IMR-90 (cell line): ENCODE results near the gene NPHP4. TPM values are rescaled to one million over a fixed set of nuclear protein-coding genes. Genes with fewer than 3 reads are reported as not detected.

ENCODE experiments used
- ATAC-seq: fragments of 200-7000 bp; cut with Tn5 transposase; 2 replicates; pipeline ENCODE4 v1.9.1; 2020; ENCODE audit warnings: low read depth, mild to moderate bottlenecking, moderate library complexity
- BruUV-seq: library from RNA; stranded (reverse); fragments of 400-500 nt; replicated peaks from 2 replicates; lab custom pipeline; 2021; lab: Mats Ljungman, UMichigan
- CTCF ChIA-PET: fragments of 300-600 bp; formaldehyde crosslinking; extraction: SDS; loops from one replicate; lab custom pipeline; 2021; ENCODE audit warnings: antibody characterized with exemption; lab: Yijun Ruan, JAX
- POLR2A ChIA-PET: fragments of 300-600 bp; sonication (Branson Sonifier 250); formaldehyde crosslinking; loops from one replicate; lab custom pipeline; 2022; ENCODE audit warnings: antibody characterized with exemption; ENCODE audit not compliant: unreplicated experiment; lab: Charles Lee
- DNase-seq: peaks from one replicate; pipeline ENCODE4 v3.0.0; 2013
- H2AFZ ChIP-seq: replicated peaks from 2 replicates; pipeline ENCODE3; 2013; ENCODE audit warnings: low read length, mild to moderate bottlenecking; ENCODE audit not compliant: poor library complexity
- H2AK5ac ChIP-seq: 2 replicates; pipeline ENCODE4 v1.6.1; 2013; ENCODE audit warnings: low read depth, low read length, inconsistent platforms
- H2AK9ac ChIP-seq: replicated peaks from 2 replicates; pipeline ENCODE3; 2013; ENCODE audit warnings: mild to moderate bottlenecking, low read depth, low read length, moderate library complexity; ENCODE audit not compliant: poor library complexity
- H2BK120ac ChIP-seq: 2 replicates; pipeline ENCODE4 v1.6.1; 2013; ENCODE audit warnings: low read depth, low read length, inconsistent platforms
- H2BK15ac ChIP-seq: 3 replicates; pipeline ENCODE4 v1.6.1; 2013; ENCODE audit warnings: low read depth, low read length, inconsistent platforms
- H2BK20ac ChIP-seq: 2 replicates; pipeline ENCODE4 v1.6.1; 2013; ENCODE audit warnings: low read depth, mild to moderate bottlenecking, inconsistent platforms, low read length, moderate library complexity
- H2BK5ac ChIP-seq: 2 replicates; pipeline ENCODE4 v1.6.1; 2013; ENCODE audit warnings: mild to moderate bottlenecking, low read depth, low read length, inconsistent platforms; ENCODE audit not compliant: poor library complexity, severe bottlenecking
- H3K14ac ChIP-seq: replicated peaks from 2 replicates; pipeline ENCODE4 v1.6.1; 2013; ENCODE audit warnings: low read depth, low read length, inconsistent platforms
- H3K18ac ChIP-seq: 2 replicates; pipeline ENCODE4 v1.6.1; 2013; ENCODE audit warnings: low read depth, low read length, control low read depth
- H3K23ac ChIP-seq: 2 replicates; pipeline ENCODE4 v1.6.1; 2013; ENCODE audit warnings: low read depth, low read length, inconsistent platforms
- H3K27ac ChIP-seq: 2 replicates; pipeline ENCODE4 v1.5.1; 2013; ENCODE audit warnings: mild to moderate bottlenecking, control low read depth, low read length; ENCODE audit not compliant: insufficient read depth
- H3K27me3 ChIP-seq: 2 replicates; pipeline ENCODE4 v1.6.1; 2013; ENCODE audit warnings: low read length; ENCODE audit not compliant: control insufficient read depth, insufficient read depth
- H3K36me3 ChIP-seq: 2 replicates; pipeline ENCODE4 v1.6.1; 2013; ENCODE audit warnings: low read length, mixed read lengths; ENCODE audit not compliant: control insufficient read depth, insufficient read depth
- H3K4ac ChIP-seq: 2 replicates; pipeline ENCODE4 v1.6.1; 2013; ENCODE audit warnings: low read depth, low read length, inconsistent platforms
- H3K4me1 ChIP-seq: 2 replicates; pipeline ENCODE4 v1.6.1; 2013; ENCODE audit warnings: low read length, mixed read lengths; ENCODE audit not compliant: control insufficient read depth, insufficient read depth
- H3K4me2 ChIP-seq: 2 replicates; pipeline ENCODE4 v1.6.1; 2013; ENCODE audit warnings: low read depth, mild to moderate bottlenecking, control low read depth, low read length, moderate library complexity
- H3K4me3 ChIP-seq: 2 replicates; pipeline ENCODE4 v1.5.1; 2013; ENCODE audit warnings: low read depth, mild to moderate bottlenecking, control low read depth, low read length, moderate library complexity; ENCODE audit not compliant: insufficient read depth
- H3K56ac ChIP-seq: 2 replicates; pipeline ENCODE4 v1.6.1; 2013; ENCODE audit warnings: low read length, inconsistent platforms; ENCODE audit not compliant: insufficient read depth; ENCODE audit errors: extremely low read depth
- H3K79me1 ChIP-seq, 2 experiments: 2 replicates each; pipeline ENCODE4 v1.6.1; 2013; ENCODE audit warnings: low read length in 2 of 2, inconsistent platforms in 1 of 2, low read depth in 1 of 2
- H3K9ac ChIP-seq: 2 replicates; pipeline ENCODE4 v1.6.1; 2013; ENCODE audit warnings: low read depth, low read length, control low read depth
- H3K9me1 ChIP-seq: 2 replicates; pipeline ENCODE4 v1.6.1; 2013; ENCODE audit warnings: low read length, inconsistent platforms; ENCODE audit not compliant: insufficient read depth
- H3K9me3 ChIP-seq: 2 replicates; pipeline ENCODE4 v1.6.1; 2013; ENCODE audit warnings: low read length; ENCODE audit not compliant: control insufficient read depth, insufficient read depth
- H4K20me1 ChIP-seq: 2 replicates; pipeline ENCODE4 v1.6.1; 2013; ENCODE audit warnings: low read length, inconsistent platforms; ENCODE audit not compliant: insufficient read depth
- H4K5ac ChIP-seq: 2 replicates; pipeline ENCODE4 v1.6.1; 2013; ENCODE audit warnings: mild to moderate bottlenecking, low read depth, low read length, control low read depth
- H4K8ac ChIP-seq, 2 experiments: 2 replicates each; pipeline ENCODE4 v1.6.1; 2013; ENCODE audit warnings: low read depth in 2 of 2, low read length in 2 of 2, control low read depth in 1 of 2, inconsistent platforms in 1 of 2
- H4K91ac ChIP-seq: 2 replicates; pipeline ENCODE4 v1.6.1; 2013; ENCODE audit warnings: low read depth, low read length, inconsistent platforms; ENCODE audit not compliant: insufficient read depth
- FOS ChIP-seq: fragments of 150-350 bp; IDR thresholded peaks from 2 replicates; pipeline ENCODE4 v1.6.1; 2016; ENCODE audit warnings: low read depth, low read length
- MXI1 ChIP-seq: IDR thresholded peaks from 2 replicates; pipeline ENCODE4 v1.6.1; 2012; ENCODE audit warnings: low read depth, mild to moderate bottlenecking, low read length, moderate library complexity, borderline replicate concordance
- NFE2L2 ChIP-seq: fragments of 150-350 bp; IDR thresholded peaks from 2 replicates; pipeline ENCODE4 v1.6.1; 2016; ENCODE audit warnings: low read depth, mild to moderate bottlenecking, low read length
- POLR2A ChIP-seq: IDR thresholded peaks from 2 replicates; pipeline ENCODE4 v1.6.1; 2012; ENCODE audit warnings: mild to moderate bottlenecking, low read depth, low read length
- RCOR1 ChIP-seq: IDR thresholded peaks from 2 replicates; pipeline ENCODE4 v1.6.1; 2012; ENCODE audit warnings: mild to moderate bottlenecking, low read length, improper control_type of control experiment; ENCODE audit not compliant: insufficient replicate concordance
- WGBS, 2 experiments: methylation state at CpG; one replicate each; pipeline versions ENCODE4 v1.1.5 to v1.1.7; 2013; ENCODE audit warnings: missing lambda C conversion rate in 2 of 2; ENCODE audit not compliant: insufficient read length in 1 of 2; ENCODE audit errors: extremely low coverage in 2 of 2; 5-methylcytosine and 5-hydroxymethylcytosine counted together
- dilution Hi-C: fragments of 300-500 bp; cut with HindIII; formaldehyde crosslinking; loops from one replicate; pipeline ENCODE4 v1.14.3; 2018; ENCODE audit warnings: low sequenced_read_pairs; ENCODE audit not compliant: unreplicated experiment
- in situ Hi-C: fragments of 300-500 bp; cut with MboI; formaldehyde crosslinking; loops from 3 replicates; pipeline ENCODE4 v1.14.3; 2019; ENCODE audit warnings: low sequenced_read_pairs, inconsistent platforms, mixed read lengths
- intact Hi-C: fragments of 100-400 bp; cut with micrococcal nuclease; formaldehyde crosslinking; loops from 2 replicates; pipeline ENCODE4 v1.10.0; 2022
- polyA plus RNA-seq, 3 experiments: library from polyadenylated mRNA; depleted of rRNA; stranded (reverse); fragments of >200 nt; gene quantifications; 2 replicates each; pipeline ENCODE4 v1.2.3, GENCODE V29; 2012; ENCODE audit warnings: low replicate concordance in 1 of 3
- total RNA-seq: library from RNA; depleted of rRNA; stranded (reverse); fragments of >200 nt; gene quantifications from 2 replicates; pipeline ENCODE4 v1.2.3, GENCODE V29; 2012

The NPHP4 gene
- total and polyA plus RNA-seq, 2 of the 4 experiments (the other 2 are of a cell fraction), result 2.0 to 5.5 TPM

GRCh38 chr1:5961601-5962000, 30.6 kb downstream of the NPHP4 start:
- Histone ChIP-seq H4K20me1 (no peaks in the 10 kb centered on the region), H4K5ac (no peak overlapping the region), H3K4me2 (no peak overlapping the region), H2BK15ac (no peak overlapping the region), H3K36me3 (peaks cover 9% of the 10 kb centered on the region), H2AK5ac (no peak overlapping the region), H3K14ac (no peak overlapping the region), H4K8ac (no peak overlapping the region), H3K23ac (no peak overlapping the region), H2BK20ac (no peak overlapping the region), H3K9me3 (no peaks in the 10 kb centered on the region), H4K91ac (no peak overlapping the region), H3K4me3 (no peak overlapping the region), H3K9me1 (no peaks in the 10 kb centered on the region), H3K56ac (no peak overlapping the region), H3K27me3 (no peaks in the 10 kb centered on the region), H2AK9ac (no peak overlapping the region), H3K4me1 (no peaks in the 10 kb centered on the region), H2AFZ (no peak overlapping the region), H3K79me1 (no peaks in the 10 kb centered on the region), H3K18ac (no peak overlapping the region), H2BK120ac (no peak overlapping the region), H3K4ac (no peak overlapping the region), H3K9ac (no peak overlapping the region), H2BK5ac (no peak overlapping the region), H3K27ac (no peak overlapping the region)
- WGBS, 2 experiments, result 75% methylated on average over 2 of the region's 11 CpGs; no CpG with 5 or more reads in 1 of the 2 experiments
- no peak for DNase-seq
- ATAC-seq, result no peak
- in situ Hi-C loops (loop anchor here (25.0 kb wide), 1 partner anchor 1299 kb away; the partner anchor contains the start of gene AJAP1), dilution Hi-C loops (no loop called here), intact Hi-C loops (no loop called here)
- ChIA-PET CTCF (interaction anchor here (0.8 kb wide), 1 partner anchor 21 kb away, joined by 3 read pairs; no protein-coding TSS in a partner anchor), POLR2A (no interaction called here)
- TF ChIP-seq FOS (no peak), NFE2L2 (no peak), MXI1 (no peak), RCOR1 (no peak), POLR2A (no peak)
- BruUV-seq, result no TSS peak
